Gastrocnemius medialis (tissue), 4 donors: Measurements from ENCODE around the gene SCNN1B.

Experiments
- CTCF ChIP-seq, 5 experiments: fragments of 450-650 bp in 3 of 5; fragments of 200-600 bp in 2 of 5; sonication (generic) in 2 of 5; IDR thresholded peaks in 4 of 5; conservative IDR thresholded peaks in 1 of 5; 1 replicate in 4 of 5; 2 replicates in 1 of 5; pipeline ENCODE4 v1.5.1; 2016 to 2019; ENCODE audit warnings: antibody characterized with exemption in 5 of 5, mild to moderate bottlenecking in 3 of 5, moderate library complexity in 3 of 5
- POLR2A ChIP-seq, 2 donors: fragments of 450-650 bp; IDR thresholded peaks; one replicate each; pipeline ENCODE4 v1.6.1; 2017; ENCODE audit warnings: antibody characterized with exemption in 2 of 2, mild to moderate bottlenecking in 2 of 2, moderate library complexity in 2 of 2

- TF ChIP-seq CTCF (IDR thresholded peaks at IDR 0.05 in 4 of 5, conservative IDR thresholded peaks at IDR 0.05 in 1 of 5) (no peak), POLR2A (IDR thresholded peaks at IDR 0.05) (no peak)
Observed at GRCh38 chr16:23317751-23318150, 15.6 kb downstream of the SCNN1B start.
